Right atrium auricular region (tissue), 2 donors: ENCODE results near the gene RAB12. TPM values are rescaled to one million over a fixed set of nuclear protein-coding genes. Genes with fewer than 3 reads are reported as not detected.

Source experiments
- DNase-seq: peaks from one replicate; pipeline ENCODE4 v3.0.0-alpha.2; 2019; ENCODE audit warnings: low spot score
- H3K27ac ChIP-seq, 2 donors: fragments of 200-600 bp; sonication (generic); 1 replicate in 1 of 2; 2 replicates in 1 of 2; pipeline ENCODE4 v1.5.1; 2016 to 2019
- H3K27me3 ChIP-seq, 2 donors: fragments of 200-600 bp; sonication (generic); one replicate each; pipeline versions ENCODE4 v1.5.1 to v1.6.0; 2017 to 2019
- H3K36me3 ChIP-seq: fragments of 200-600 bp; sonication (generic); one replicate; pipeline ENCODE4 v1.5.1; 2016
- H3K4me1 ChIP-seq, 2 donors: fragments of 200-600 bp; sonication (generic); one replicate each; pipeline versions ENCODE4 v1.5.1 to v1.6.0; 2017 to 2019
- H3K4me3 ChIP-seq, 2 donors: fragments of 200-600 bp; sonication (generic); 1 replicate in 1 of 2; 2 replicates in 1 of 2; pipeline ENCODE4 v1.5.1; 2017 to 2019; ENCODE audit warnings: mild to moderate bottlenecking in 1 of 2, moderate library complexity in 1 of 2
- H3K9me3 ChIP-seq, 2 donors: fragments of 200-600 bp; sonication (generic); one replicate each; pipeline ENCODE4 v1.5.1; 2019
- total RNA-seq, 2 donors: library from RNA; depleted of rRNA; stranded (reverse); fragments of >200 nt; gene quantifications; one replicate each; pipeline ENCODE4 v1.1.0, GENCODE V29; 2016
- TF ChIP-seq, protein P1 (sequence below), 2 donors: fragments of 200-600 bp; sonication (generic); IDR thresholded peaks; one replicate each; pipeline ENCODE4 v1.5.1; 2019; ENCODE audit warnings: antibody characterized with exemption in 2 of 2

Gene RAB12
- total RNA-seq, 2 donors from 2014 or later, result 67.1 to 97.6 TPM

GRCh38 chr18:8609659-8610458 is 622 bp downstream of the RAB12 start:
- H3K27me3 ChIP-seq, result no peaks in the 10 kb centered on the region
- peaks cover 0 to 47% of the 10 kb centered on the region in 2 donors for H3K4me1 ChIP-seq
- H3K9me3 ChIP-seq, result no peaks in the 10 kb centered on the region
- H3K27ac ChIP-seq, result peak overlapping the region; percentile 61 to 85
- DNase-seq, result no peak
- H3K4me3 ChIP-seq, result peak overlapping the region; percentile 75 to 87
- TF ChIP-seq, protein P1, sequence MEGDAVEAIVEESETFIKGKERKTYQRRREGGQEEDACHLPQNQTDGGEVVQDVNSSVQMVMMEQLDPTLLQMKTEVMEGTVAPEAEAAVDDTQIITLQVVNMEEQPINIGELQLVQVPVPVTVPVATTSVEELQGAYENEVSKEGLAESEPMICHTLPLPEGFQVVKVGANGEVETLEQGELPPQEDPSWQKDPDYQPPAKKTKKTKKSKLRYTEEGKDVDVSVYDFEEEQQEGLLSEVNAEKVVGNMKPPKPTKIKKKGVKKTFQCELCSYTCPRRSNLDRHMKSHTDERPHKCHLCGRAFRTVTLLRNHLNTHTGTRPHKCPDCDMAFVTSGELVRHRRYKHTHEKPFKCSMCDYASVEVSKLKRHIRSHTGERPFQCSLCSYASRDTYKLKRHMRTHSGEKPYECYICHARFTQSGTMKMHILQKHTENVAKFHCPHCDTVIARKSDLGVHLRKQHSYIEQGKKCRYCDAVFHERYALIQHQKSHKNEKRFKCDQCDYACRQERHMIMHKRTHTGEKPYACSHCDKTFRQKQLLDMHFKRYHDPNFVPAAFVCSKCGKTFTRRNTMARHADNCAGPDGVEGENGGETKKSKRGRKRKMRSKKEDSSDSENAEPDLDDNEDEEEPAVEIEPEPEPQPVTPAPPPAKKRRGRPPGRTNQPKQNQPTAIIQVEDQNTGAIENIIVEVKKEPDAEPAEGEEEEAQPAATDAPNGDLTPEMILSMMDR (IDR thresholded peaks at IDR 0.05), result no peak
- no peaks in the 10 kb centered on the region for H3K36me3 ChIP-seq

DNA sequence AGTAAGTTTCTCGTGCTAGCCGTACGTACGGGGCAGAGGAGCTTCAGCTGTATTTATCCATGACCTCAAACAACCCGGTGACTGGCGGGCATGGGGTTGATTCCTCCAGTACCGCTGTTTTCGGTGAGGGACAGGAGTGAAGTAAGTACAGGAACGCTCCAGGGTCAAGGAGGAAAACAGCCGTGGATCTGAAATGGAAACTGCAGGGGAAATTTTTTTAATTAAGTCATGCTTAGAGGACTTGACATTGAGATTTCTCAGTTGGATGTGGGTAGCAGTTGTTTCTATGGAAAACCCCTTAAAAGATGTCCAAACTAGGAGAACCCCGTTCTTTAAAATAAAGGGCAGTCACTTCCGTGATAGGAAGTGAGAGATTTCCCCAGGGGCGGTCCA is 1.2 kb downstream of the RAB12 start:
- H3K4me3 ChIP-seq, result peak overlapping the region; percentile 75 to 87
- H3K27ac ChIP-seq, result peak overlapping the region; percentile 61 to 85
- peaks cover 0 to 53% of the 10 kb centered on the region in 2 donors for H3K4me1 ChIP-seq
- H3K36me3 ChIP-seq, result no peaks in the 10 kb centered on the region
- TF ChIP-seq, protein P1 (IDR thresholded peaks at IDR 0.05), result no peak
- no peaks in the 10 kb centered on the region for H3K27me3 ChIP-seq
- H3K9me3 ChIP-seq, result no peaks in the 10 kb centered on the region
- no peak for DNase-seq

DNA sequence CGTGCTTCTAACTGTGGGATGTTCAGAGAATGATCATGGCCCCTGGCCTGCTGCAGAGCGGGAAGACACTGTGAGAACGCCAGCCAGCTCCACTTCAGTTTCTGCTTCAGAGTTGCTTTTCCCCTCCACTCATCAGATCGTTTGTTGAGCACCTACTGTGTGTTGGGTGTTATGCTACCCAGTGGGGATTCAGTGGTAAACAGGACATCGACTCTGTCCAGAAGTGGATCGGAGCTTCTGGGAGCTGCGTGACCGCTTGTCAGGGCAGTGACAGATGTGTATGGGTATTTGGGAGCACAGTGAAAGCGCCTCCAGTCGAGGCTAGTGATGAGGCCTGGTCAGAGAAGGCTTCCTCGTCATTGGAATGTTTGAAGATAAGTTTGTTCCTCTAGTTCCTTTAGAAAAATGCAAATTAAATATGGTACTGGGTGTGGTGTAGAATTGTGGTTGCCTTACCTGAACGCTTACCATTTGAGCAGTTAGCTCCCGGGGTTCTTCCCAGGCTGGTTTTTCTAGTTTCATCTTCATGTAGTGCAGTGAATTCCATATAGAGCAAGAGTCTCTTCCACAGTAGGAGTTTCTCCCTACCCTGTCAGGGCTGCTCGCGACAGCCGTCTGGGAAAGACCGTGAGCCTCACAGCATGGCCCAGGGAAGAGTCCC is 2.8 kb downstream of the RAB12 start:
- Histone ChIP-seq H3K27me3 (no peaks in the 10 kb centered on the region), H3K27ac (no peak overlapping the region), H3K4me1 (peaks cover 0 to 62% of the 10 kb centered on the region in 2 donors), H3K36me3 (no peaks in the 10 kb centered on the region), H3K4me3 (no peak overlapping the region), H3K9me3 (no peaks in the 10 kb centered on the region)
- TF ChIP-seq, protein P1 (IDR thresholded peaks at IDR 0.05), result no peak
- DNase-seq, result no peak

DNA sequence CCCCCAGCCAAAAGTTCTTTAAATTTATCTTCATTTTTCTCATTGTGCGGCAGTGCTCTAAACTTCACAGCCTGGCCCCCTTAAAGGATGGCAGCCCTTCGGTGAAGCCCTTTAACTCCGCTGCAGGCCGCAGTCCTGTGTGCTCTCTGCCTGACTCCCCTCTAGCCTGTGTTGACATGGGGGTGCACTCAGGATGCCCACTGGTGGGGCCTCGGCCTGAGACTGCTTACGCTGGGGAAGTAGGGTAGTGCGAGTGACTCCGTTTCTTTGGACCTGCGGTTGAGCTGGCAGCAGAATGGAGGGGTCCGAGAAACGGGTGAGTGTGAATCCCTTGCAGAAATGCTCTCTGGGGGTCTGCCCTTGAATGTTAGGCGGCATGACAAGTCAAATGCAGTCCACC is 5.6 kb downstream of the RAB12 start:
- peaks cover 0 to 55% of the 10 kb centered on the region in 2 donors for H3K4me1 ChIP-seq
- TF ChIP-seq, protein P1 (IDR thresholded peaks at IDR 0.05), result no peak
- H3K9me3 ChIP-seq, result no peaks in the 10 kb centered on the region
- no peaks in the 10 kb centered on the region for H3K36me3 ChIP-seq
- H3K4me3 ChIP-seq, result no peak overlapping the region
- no peaks in the 10 kb centered on the region for H3K27me3 ChIP-seq
- peak overlapping the region in 1 of 2 donors; percentile 65 for H3K27ac ChIP-seq
- no peak for DNase-seq

DNA sequence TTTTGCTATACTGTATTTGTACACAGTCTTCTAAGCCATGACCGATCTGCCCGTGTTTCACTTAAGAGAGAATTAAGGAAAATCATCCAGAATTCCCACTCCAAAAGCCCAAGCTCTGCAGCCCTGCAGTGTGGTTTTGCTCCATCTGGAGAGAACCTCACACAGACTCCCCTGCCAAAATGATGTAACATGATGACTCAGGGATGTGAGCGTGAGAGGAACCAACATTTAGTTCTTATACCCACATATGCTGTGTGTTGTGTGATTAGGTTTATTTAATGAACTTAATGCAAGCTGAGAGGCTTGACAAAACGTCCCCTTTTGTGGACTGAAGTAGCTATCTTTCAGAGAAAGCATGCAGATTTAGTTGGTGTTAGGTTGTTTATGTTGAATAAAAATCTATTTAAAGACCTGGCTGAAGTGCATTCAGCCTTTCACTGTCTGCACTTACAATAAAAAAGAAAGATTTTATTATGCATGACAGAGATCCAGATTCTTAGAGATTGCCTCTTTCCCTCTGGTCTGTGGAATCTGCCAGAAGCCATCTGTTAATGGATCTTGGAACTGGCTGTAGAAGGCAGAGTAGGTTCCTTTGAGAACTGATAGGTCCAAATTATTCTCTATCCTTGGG is 6.3 kb downstream of the RAB12 start:
- Histone ChIP-seq H3K4me1 (peaks cover 0 to 52% of the 10 kb centered on the region in 2 donors), H3K27me3 (no peaks in the 10 kb centered on the region), H3K27ac (peak overlapping the region; percentile 52 to 65), H3K36me3 (no peaks in the 10 kb centered on the region), H3K9me3 (no peaks in the 10 kb centered on the region), H3K4me3 (no peak overlapping the region)
- DNase-seq, result no peak
- TF ChIP-seq, protein P1 (IDR thresholded peaks at IDR 0.05), result no peak
